Raji (cell line): ENCODE data around the gene MLC1.

Experiments
- POLR2A ChIP-seq: IDR thresholded peaks from 2 replicates; pipeline ENCODE4 v1.6.1; 2011; ENCODE audit warnings: low read depth, low read length, control low read depth; ENCODE audit not compliant: insufficient read depth

Gene MLC1

DNA sequence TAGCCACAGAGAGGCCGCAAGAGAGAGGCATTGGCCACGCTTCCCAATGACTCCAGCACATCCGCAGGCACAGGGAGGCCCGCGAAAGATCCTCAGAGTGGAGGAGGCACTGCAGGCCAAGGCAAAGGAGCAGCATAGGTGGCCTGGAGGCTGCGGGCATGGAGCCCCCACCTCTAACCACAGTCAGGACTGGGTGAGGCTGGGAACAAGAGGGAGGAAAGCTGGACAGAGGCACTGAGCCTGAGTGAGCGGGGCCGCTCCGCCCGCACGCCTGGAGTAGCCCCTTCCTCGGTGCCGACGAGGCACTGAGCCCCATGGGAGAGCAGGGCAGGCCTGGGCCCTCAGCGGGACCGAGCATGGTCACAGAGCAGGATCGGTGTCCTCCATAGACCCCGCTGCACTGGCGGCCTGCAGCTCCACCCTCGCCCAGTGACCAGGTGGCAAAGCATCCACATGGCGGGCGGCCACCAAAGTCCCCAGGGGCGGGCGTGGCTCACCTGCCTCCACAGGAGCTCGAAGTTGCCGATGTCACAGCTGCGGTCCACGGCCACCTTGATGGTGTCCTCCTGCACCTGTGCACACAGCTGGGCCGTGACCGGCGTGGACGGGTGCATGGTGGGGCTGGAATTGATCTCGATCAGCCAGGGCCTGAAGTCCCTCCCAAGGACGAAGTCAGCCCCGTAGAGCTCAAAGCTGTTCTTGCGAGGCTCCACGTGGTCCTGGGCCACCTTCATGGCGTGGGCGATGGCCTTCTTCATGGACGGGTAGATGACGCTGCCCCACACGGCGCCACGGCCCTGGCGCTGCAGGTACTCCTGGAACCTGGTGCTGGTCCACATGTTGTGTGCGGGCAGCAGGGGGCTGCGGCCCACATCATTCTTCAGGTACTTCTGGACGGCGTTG lies 53.8 kb downstream of the MLC1 start:
- no peak for TF ChIP-seq POLR2A

DNA sequence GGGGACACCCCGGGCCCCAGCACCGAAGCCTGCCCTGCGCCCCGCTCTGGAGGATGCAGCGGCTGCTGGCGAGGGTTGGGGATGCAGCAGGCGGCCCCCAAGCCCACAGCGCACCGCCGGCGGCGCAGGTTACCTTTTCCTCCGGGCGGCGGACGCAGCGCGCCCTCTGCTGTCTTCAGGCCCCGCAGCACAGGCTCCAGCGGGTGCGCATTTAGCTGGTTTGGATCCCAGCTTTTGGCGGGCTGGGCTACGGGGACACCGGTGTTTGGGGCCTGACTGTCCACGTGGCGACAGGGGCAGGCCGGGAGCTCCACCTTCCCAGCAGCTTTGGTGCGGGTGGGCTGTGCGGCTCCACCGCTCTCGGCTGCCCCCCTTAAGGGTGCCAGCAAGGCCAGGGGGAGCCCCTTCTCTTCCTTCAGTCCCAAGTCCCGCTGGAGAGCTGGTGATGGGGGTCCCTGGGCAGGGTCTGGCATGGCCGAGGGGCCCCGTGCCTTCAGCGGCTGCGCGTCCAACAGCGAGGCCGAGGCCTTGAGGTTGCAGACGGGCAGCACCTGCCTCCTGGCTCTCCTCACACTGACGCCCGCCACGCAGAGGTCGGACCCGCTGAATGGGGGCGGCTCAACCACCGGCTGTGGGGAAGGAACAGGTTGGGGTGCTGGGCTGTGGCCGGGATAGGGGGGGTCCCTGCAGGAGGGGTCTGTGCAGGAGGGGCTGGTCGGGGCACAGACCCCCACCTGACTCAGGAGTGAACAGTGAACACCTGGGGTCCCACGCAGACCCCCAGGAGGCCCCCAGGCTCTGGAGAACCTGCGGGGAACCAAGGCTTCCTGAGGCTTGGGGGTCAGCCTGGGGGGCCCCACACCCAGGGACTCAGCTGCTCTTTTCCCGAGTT lies 54.7 kb downstream of the MLC1 start:
- no peak for TF ChIP-seq POLR2A

DNA sequence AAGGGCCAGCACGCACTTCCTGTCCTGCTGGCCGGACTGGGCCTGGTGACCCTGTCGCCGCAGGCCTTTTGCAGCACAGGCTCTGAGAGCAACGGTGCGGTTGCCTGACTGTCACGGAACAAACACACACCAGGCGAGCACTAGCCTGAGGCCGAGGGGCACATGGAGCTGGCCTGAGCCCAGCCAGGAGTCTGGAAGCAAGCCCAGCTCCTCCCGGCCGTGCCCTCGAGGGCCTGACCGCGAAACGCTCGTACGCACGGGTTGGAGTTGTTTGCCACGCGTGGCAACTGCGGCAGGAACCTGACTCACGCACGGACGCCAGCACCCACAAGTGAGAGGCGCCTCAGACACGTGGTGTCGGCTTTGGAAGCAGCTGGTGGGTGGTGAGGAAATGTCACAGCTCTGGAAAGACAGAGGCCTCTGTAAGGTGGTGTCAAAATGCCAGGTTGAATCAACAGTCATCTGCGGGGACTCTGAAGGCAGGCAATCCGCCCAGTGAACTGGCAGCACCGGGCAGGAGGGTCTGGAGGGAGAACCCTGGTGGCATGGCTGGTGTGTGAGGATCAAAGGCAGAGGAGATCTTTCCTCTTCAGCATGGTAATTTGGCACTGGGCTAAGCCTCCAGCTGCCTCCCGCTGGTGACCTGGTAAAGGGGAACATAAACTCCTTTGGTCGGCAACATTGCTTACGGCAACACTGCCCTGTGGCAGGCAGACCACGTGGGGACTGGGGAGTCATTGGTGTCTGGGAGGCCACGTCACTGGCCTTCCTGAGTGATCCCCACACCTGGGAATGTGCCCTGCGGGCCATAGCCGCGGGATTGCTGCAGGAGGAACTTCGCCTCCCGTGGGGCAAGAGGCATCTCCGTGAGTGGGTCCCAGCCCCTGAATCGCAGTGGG lies 57.3 kb downstream of the MLC1 start:
- TF ChIP-seq POLR2A, result no peak

DNA sequence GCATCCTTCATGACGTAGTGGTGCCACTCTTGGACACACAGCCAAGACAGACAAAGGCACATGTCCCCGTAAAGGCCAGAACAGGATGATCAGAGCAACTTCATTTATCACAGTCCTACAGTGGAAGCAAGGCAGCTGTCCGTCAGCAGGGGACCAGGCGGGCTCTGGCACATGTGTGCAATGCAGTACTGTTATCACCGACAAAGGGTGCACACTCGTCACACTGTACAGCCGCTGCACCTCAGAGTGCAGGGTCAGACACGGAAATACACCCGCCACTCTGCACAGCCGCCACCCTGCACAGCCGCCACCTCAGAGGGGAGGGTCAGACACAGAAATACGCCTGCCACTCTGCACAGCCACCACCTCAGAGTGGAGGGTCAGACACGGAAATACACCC lies 59.2 kb downstream of the MLC1 start:
- no peak for TF ChIP-seq POLR2A

DNA sequence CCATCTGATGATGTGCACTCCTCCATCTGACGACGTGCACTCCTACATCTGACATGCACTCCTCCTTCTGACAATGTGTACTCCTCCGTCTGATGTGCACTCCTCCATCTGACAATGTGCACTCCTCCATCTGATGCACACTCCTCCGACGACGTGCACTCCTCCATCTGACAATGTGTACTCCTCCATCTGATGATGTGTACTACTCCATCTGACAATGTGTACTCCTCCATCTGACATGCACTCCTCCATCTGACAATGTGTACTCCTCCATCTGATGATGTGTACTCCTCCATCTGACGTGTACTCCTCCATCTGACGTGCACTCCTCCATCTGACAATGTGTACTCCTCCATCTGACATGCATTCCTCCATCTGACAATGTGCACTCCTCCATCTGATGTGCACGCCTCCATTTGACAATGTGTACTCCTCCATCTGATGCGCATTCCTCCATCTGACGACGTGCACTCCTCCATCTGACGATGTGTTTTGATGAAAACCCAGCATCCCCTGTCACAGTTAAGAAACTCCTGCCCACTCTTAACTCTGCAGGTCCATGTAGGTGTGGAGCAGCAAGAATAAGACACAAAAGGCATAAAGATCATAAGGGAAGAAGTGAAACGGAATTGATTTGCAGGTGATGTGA lies 62.9 kb downstream of the MLC1 start:
- TF ChIP-seq POLR2A, result no peak

DNA sequence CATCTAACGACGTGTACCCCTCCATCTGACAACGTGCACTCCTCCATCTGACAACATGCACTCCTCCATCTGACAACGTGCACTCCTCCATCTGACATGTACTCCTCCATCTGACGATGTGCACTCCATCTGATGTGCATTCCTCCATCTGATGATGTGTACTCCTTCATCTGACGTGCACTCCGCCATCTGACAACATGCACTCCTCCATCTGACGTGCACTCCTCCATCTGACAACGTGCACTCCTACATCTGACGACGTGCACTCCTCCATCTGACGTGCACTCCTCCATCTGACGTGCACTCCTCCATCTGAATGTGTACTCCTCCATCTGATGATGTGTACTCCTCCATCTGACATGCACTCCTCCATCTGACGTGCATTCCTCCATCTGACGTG lies 64.6 kb downstream of the MLC1 start:
- TF ChIP-seq POLR2A, result no peak

DNA sequence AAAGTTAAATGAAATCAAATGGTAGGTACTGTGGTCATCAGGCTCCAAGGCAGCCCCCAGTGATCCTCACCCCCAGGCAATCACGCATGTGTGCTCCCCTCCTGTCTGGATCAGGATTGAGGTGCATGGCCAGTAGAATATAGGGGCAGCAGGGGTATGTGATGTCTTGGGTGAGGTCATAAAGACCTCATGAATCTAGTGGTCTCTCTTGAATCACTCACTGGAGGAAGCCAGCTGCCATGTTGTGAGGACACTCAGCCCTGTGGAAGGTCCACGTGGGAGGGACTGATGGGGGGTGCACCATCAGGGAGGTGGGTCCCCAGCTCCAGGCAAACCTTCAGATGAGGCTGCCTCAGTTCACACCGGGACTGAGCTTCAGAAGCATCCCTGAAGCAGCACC lies 65.9 kb downstream of the MLC1 start:
- TF ChIP-seq POLR2A, result no peak

DNA sequence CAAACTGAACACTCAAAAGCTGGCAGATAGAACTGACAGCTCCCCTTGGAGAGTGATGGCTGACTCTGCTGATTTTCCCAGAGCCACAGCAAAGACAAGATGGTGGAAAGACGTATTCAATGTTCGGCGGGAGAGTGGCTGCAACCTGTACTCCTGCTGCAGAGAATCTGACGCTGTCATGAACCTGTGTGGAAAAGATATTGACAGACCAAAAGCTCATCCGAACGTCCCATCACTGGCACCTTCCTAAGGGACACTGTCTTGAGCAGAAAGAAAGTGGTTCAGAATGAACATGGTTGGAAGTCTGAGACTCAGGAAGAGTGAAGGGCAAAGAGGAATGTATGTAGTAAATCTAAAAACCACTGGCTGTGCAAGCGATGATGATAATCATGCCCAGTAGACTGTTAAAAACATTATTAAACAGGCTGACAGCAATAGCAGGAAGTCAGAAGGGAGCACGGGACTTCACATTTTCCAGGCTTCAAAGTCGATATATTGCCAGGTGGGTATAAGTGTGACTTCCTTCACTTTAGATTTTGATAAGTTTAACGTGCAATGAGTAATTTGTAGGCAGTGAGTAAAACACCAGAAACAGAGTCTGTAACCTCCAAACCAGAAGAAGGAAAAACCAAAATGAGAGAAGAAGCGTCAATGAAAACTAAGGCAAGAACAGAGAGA lies 66.5 kb downstream of the MLC1 start:
- TF ChIP-seq POLR2A, result no peak

DNA sequence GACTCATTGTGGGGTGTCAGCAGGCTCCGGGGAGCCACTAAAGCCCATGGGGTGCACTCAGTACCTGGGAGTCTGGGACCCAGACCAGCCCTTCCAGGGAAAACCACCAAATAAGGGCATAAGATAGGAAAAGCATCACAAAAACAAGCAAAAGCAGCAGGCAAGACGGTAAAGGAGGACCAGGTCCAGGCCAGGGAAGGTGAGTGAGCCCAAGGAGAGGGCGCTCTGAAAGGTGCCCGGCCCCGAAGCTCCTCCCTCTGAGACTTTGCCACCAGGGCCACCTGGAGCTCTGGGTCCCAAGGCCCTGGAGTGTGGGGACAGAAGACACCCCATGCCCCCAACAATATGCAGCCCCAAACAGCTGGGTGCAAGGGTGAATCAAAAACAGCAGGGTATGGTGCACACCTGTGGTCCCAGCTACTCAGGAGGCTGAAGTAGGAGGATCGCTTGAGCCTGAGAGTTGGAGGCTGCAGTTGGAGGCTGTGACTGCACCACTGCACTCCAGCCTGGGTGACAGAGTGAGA lies 67.5 kb downstream of the MLC1 start:
- no peak for TF ChIP-seq POLR2A

DNA sequence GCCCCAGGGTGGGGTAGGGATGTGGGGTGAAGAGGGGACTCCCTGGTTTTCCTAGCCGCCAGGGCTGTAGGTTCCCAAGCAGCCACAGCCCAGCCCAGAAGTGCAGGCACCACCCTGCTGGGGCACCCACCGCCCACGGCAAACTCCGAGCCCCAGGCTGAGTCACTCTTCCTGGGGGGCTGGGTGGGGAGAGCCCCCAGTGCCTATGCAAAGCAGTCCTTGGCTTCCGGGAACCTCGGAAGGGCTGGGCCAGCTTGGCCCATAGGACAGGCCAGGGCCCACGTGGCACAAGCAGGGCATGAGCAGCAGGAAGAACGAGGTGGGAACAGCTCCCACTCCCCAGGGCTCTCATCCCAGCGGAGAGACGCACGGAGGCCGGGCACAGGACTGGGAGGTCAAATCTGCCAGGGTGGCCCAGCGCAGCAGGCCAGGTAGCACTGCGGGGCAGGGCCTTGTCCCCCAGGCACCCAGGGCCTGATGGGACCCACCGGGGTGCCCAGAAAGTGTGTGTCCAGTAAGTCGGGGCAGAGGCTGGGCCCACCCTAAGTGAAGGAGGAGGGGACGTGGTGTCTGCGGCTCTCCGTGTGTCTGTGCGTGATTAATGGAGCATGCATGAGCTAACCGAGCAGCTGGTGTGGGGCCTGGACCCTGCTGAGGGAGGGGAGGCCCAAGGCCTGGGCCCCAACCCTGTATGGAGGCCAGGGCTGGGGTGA lies 68.1 kb downstream of the MLC1 start:
- no peak for TF ChIP-seq POLR2A

DNA sequence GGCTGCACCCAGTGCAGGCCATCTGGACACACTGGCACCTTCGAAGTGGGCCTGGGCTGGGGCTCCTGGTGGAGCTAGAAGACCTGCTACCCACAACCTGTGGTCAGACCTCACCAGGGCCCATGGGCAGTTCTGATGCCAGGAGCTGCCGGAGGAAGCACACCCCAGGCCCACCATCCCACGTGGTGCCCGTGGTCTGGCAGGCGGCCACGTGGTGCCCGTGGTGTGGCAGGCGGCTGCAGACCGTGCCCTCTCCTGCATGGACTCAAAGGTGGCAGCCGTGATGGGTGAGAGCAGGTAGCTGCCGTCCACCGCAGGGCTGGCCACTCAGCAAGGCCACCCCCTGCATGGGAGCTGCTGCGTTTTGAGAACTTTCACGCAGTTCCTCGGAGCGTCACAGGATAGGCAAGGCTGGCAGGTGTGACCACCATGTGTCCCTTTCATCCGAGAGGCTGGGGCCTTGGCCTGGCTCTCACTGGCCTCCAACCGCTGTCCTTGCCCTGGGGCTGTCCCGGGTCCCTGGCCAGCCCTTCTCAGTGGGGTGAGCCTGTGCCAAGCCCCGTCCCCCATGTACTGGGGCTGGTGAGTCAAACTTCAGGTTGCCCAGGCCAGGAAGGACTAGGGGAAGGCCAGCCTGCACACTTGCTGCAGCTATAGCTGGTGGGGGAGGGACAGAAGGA lies 68.8 kb downstream of the MLC1 start:
- no peak for TF ChIP-seq POLR2A

DNA sequence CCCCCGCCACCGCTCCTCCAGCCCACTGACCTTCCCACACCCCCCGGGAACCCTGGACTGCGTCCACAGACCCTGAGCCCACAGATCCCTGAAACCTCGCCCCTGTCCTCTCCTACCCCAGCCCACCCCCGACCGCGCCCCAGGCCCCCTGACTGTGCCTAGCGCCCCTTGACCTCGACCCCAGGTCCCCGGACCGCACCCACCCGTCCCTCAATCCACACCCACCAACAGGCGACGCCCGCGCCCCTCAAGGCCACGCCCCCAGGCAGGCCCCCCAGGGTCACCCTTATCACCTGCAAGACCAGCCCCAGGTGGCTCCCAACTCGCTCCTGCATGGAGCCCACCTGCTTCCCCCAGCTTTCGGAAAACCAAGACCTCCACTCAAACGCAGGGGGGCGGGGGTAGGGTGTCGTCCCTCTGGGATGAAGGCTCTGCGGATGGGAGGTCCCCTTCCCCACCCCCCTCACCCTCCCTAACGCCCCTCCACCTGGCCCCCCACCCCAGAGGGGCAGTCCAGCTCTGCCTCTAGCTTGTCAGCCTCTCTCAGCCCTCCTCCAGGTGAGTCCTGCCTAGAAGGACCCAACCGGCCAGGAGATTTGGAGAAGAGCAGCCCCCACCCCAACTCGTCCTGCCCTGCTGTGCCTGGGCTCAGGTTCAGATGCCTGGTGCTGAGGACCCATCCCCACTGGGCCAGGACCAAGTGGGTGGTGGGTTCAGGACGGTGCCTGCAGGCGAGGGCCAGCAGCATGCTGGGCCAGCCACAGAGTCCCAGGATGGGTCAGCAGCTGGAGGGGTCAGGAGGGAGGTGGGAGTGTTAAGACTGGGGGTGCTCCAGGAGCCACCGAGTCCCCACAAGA lies 69.5 kb downstream of the MLC1 start:
- TF ChIP-seq POLR2A, result no peak
